ENCODE data around the gene SDK1.

The SDK1 gene

GRCh38 chr7:3964980-3965606 is 664.0 kb downstream of the SDK1 start:
- intact Hi-C loops (cut with DNase I), result no loop called here
- no peak for DNase-seq

GRCh38 chr7:3965794-3966395 is 664.8 kb downstream of the SDK1 start:
- intact Hi-C loops (cut with DNase I), result no loop called here
- no peak for DNase-seq

GRCh38 chr7:3968234-3968633 is 667.2 kb downstream of the SDK1 start:
- DNase-seq, result no peak
- intact Hi-C loops (cut with DNase I), result no loop called here

GRCh38 chr7:3969286-3969685 is 668.2 kb downstream of the SDK1 start:
- intact Hi-C loops (cut with DNase I), result no loop called here
- DNase-seq, result no peak

GRCh38 chr7:3971323-3971722 is 670.3 kb downstream of the SDK1 start:
- no peak for DNase-seq
- intact Hi-C loops (cut with DNase I), result no loop called here

GRCh38 chr7:3973264-3973663 is 672.2 kb downstream of the SDK1 start:
- intact Hi-C loops (cut with DNase I), result no loop called here
- peak in 1 of 42 donors; percentile 2 for DNase-seq

- intact Hi-C loops (cut with DNase I), result no loop called here
- DNase-seq, result no peak
These were observed 673.3 kb downstream of the SDK1 start for GRCh38 chr7:3974329-3974728.

- intact Hi-C loops (cut with DNase I), result no loop called here
- peak in 1 of 42 donors; percentile 2 for DNase-seq
These were observed 674.3 kb downstream of the SDK1 start for GRCh38 chr7:3975371-3975770.

- intact Hi-C loops (cut with DNase I), result no loop called here
- peak in 2 of 42 donors; percentile 7 to 25 for DNase-seq
These were observed 676.3 kb downstream of the SDK1 start for GRCh38 chr7:3977391-3977790.

GRCh38 chr7:3978839-3979238 is 677.8 kb downstream of the SDK1 start:
- intact Hi-C loops (cut with DNase I), result no loop called here
- DNase-seq, result peak in 1 of 42 donors; percentile 4

GRCh38 chr7:3979611-3980299 is 678.7 kb downstream of the SDK1 start:
- intact Hi-C loops (cut with DNase I), result no loop called here

GRCh38 chr7:3980300-3980643 is 679.2 kb downstream of the SDK1 start:
- intact Hi-C loops (cut with DNase I), result no loop called here
- peak in 1 of 42 donors; percentile 3 for DNase-seq

More at GRCh38 chr7:3979611-3980299, 678.7 kb downstream of the SDK1 start:
- DNase-seq, result peak in 1 of 42 donors; percentile 1

GRCh38 chr7:3981281-3981680 is 680.2 kb downstream of the SDK1 start:
- intact Hi-C loops (cut with DNase I), result no loop called here
- peak in 3 of 42 donors; percentile 8 to 21 (median 20) for DNase-seq

- DNase-seq, result peak in 2 of 42 donors; percentile 2 to 3
- intact Hi-C loops (cut with DNase I), result no loop called here
These were observed 683.4 kb downstream of the SDK1 start for GRCh38 chr7:3984456-3984855.

GRCh38 chr7:3986927-3987326 is 685.9 kb downstream of the SDK1 start:
- peak in 1 of 42 donors; percentile 4 for DNase-seq
- intact Hi-C loops (cut with DNase I), result no loop called here

GRCh38 chr7:3987426-3987927 is 686.4 kb downstream of the SDK1 start:
- peak in 4 of 42 donors; percentile 7 to 38 (median 18) for DNase-seq
- intact Hi-C loops (cut with DNase I), result no loop called here

GRCh38 chr7:3989723-3990122 is 688.7 kb downstream of the SDK1 start:
- no peak for DNase-seq
- intact Hi-C loops (cut with DNase I), result no loop called here

- peak in 13 of 42 donors; percentile 8 to 55 (median 25) for DNase-seq
- intact Hi-C loops (cut with DNase I), result no loop called here
These were observed 690.7 kb downstream of the SDK1 start for GRCh38 chr7:3991731-3992231.

GRCh38 chr7:3992841-3993240 is 691.8 kb downstream of the SDK1 start:
- intact Hi-C loops (cut with DNase I), result no loop called here
- no peak for DNase-seq

GRCh38 chr7:3994764-3995163 is 693.7 kb downstream of the SDK1 start:
- intact Hi-C loops (cut with DNase I), result no loop called here
- no peak for DNase-seq
